Kidney tubule cell (primary cell): ENCODE results near the gene MIEF2.
"Not testable (repeated sequence)": the region's sequence is repeated elsewhere in the genome, so short reads cannot be mapped to it uniquely, and the experiment has no call there.

ENCODE experiments used
- DNase-seq: peaks from one replicate; pipeline ENCODE4 v3.0.0-alpha.2; 2018; ENCODE audit warnings: low spot score

Gene MIEF2

DNA sequence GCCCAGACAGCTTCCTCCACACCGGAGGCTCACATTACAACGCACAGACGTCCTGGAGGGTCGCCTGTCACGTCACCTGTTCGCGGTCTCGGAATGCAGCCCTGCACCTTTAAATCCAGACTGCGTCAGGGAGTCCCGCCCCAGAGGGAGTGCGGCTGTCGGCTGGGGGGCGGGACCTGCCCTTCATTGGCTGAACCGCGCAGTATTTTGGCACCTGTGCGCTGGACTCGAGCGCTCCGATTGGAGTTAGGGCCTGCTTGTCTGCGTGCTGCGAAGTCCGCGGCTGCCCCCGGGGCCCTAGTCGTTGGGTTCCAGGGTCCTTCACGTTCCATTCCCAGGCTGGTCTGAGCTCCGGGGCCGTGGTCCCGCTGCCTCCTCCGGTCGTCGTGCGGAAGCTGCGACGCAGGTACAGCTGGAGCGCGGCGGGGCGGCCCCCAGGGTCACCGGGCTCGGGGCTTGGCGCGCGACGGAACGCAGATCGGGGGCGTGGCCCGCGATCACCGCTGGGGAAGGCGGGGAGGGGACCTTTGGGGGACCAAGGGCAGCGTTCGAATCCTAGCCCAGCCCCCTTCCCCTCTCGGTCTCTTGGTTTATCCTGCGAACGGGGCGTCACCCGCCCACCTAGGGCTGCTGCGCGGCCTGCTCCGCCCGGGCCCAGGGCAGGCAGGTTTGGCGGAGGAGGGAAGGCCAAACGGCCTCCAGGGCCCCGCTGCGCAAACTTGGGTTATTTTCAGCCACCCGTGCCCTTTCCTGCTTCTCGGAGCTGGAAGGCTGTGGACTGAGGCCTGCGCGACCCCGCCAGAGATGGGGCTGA lies at the start of gene MIEF2:
TSS of gene MIEF2 (plus strand) at position 331 of the 814 bp plus-strand sequence. CDS start 2,059 bp downstream, outside the sequence.
- DNase-seq = peak; percentile 97

DNA sequence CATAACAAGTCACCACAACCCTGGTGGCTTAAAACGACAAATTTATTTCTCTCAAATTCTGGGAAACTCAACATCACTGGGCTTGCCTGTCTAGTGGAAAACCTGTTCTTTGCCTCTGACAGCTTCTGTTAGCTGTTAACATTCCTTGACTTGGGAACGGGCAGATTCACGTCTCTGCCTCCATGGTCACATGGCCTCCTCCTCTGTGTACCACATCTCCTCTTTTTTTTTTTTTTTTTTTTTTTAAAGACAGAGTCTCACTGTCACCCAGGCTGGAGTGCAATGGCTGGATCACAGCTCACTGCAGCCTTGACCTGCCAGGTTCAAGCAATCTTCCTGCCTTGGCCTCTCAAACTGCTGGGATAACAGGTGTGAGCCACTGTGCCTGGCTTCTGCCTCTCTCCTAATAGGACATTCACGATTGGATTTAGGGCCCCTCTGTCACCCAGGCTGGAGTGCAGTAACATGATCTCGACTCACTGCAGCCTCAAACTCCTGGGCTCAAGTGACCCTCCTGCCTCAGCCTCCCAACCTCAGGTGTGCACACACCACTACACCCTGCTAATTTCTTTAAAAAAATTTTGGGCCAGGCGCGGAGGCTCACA lies 46.7 kb upstream of the MIEF2 start:
- DNase-seq = no peak

DNA sequence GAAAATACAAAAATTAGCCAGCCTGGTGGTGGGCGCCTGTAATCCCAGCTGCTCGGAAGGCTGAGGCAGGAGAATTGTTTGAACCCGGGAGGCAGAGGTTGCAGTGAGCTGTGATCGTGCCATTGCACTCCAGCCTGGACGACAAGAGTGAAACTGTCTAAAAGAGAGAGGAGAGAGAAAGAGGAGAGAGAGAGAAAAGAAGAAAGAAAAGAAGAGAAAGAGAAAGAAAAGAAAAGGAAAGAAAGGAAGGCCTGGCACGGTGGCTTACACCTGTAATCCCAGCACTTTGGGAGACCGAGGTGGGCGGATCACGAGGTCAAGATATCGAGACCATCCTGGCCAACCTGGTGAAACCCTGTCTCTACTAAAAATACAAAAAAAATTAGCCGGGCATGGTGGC lies 43.6 kb upstream of the MIEF2 start:
- DNase-seq = not testable (repeated sequence)

DNA sequence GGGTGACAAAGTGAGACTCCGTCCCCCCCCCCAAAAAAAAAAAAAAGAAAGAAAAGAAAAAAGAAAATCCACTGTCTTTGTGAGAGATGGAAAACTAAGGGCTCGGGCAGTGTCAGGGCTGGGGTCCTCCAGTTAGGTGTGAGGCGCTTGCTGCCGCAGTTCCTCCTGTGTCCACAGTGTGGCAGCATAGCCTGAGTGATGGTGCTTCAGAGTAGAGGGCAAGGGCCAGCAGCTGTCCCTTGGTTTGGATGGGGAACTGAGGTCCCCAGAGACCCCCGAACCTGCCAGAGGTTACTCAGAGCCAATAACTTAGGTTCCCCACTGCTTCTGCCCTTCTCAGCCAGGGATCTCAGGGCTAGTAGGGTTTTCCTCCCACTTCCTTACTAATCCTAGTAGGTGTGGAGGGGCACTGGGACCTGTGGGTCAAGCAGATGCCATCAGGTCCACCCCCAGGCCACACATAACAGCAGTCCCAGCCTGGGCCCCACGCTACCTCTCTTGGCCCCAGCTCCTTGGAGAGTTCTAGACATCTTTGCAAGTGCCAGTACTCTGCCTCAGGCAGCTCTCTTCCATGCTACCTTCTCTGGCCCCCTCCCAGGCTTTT lies 42.9 kb upstream of the MIEF2 start:
- peak; percentile 63 for DNase-seq

GRCh38 chr17:18218756-18219415 lies 41.6 kb upstream of the MIEF2 start:
- no peak for DNase-seq

- no peak for DNase-seq
Observed at GRCh38 chr17:18224053-18224386, 36.4 kb upstream of the MIEF2 start.

DNA sequence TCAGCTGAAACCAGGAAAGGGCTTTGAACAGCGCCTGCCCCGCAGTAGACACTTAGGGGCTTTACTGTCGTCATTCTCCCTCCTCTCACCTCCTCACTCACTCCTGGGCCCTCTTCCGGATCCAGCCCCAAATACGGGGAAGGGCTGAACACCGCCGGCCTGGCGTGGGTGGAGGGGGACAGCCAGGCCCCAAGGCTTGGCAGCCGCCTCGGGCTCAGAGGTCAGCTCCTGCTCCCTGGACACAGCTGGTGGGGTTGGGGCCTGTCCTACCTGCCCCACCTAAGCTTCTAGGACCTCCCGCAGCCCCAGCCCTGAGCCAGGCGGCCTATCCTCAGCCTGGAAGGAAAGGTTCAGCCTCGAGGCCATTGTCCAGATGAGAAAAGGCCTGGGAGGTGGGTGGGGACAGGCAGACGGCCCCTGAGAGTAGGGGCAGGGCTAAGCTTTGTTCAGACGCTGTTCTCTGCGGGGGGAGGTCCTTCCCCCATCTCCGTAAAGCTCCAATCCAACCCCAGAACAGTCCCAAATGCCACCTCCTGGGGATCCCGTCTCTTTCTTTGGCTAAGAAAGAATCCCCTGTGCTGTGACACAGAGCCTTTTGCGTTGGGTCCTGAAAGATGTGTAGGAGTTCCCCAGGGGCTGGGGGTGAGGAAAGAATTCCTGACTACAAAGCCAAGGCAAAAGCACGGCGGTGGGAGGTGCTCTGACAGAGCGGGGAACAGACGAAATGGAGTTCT lies 35.9 kb upstream of the MIEF2 start:
- DNase-seq = no peak

GRCh38 chr17:18225121-18225641 lies 35.3 kb upstream of the MIEF2 start, which contains the start of gene LLGL1:
TSS of gene LLGL1 (plus strand) at chr17:18225635. CDS start at chr17:18225683, 48 bp downstream.
- DNase-seq = peak; percentile 94

- peak; percentile 19 for DNase-seq
Observed at GRCh38 chr17:18225642-18226283, 34.7 kb upstream of the MIEF2 start.

DNA sequence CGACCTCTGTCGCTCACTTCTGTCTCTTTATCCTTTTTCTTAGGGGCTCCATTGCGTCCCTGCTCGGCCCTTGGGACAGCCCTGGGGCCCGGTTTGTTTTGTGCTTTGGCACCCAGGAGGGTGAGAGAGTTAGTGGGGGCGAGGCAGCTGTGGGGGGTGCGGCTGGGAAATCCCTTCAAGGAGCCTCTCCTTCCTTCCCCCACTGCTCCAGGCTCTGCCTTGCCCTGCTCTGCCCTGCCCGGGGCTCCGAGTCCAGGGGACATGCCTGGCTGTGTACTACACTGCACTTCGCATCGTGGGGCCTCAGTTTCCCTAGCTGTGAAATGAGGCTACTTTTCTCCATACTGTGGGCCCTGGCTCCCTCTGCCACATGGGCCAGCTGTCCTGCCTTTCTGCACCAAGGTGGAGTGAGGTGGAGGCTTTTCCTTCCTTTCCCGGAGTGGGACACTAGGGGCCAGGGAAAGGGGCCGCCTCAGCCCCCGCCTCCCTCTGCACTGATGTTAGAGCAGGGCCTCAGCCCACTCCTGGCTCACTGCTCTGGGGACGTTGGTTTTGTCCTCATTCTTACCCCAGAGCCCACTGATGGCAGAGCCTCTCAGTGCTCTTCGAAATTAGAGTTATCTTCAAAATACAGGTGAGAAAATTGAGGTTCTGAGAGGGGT lies 34.0 kb upstream of the MIEF2 start:
- no peak for DNase-seq

DNA sequence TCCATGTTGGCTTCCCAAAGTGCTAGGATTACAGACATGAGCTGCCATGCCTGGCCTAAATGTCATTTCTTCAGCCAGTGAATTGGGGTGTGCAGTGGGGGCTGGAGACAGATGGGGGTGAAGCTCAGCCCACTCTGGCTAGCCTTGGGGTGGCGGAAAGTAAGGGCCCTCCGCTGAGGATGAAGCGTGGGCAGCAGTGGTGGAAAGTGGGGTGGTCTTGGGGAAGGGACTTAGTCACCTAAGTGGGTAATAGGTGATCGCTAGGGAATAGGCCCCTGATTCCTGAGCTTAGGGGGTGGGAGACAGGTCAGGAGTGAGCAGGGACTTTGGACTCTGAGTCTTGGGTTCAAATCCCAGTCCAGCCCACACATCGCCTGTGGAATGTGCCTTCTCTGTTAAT lies 32.8 kb upstream of the MIEF2 start:
- DNase-seq = no peak

DNA sequence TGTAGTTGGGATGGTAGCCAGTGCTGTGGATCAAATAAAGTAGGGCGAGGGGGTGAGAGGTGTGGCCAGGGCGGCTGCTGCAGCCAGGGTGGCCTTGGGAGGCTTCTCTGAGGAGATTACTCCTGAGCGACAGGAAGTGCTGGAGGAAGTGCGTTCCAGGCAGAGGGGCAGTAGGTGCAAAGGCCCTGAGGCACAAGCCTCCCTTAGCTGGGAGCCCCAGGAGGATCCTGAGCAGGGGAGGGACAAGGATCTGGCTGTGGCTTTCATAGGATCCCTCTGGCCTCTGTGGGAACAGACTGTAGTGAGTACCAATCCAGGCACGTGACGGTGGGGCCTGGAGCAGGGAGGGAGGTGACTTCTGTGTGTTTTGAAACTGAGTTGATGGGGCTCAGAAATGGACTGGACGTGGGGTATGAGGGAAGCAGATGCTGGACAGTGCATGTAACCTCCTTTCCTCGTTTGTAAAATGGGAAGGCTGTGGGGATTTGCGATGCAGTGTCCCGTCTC lies 32.2 kb upstream of the MIEF2 start:
- no peak for DNase-seq

GRCh38 chr17:18229254-18229653 lies 31.2 kb upstream of the MIEF2 start:
- DNase-seq = no peak

DNA sequence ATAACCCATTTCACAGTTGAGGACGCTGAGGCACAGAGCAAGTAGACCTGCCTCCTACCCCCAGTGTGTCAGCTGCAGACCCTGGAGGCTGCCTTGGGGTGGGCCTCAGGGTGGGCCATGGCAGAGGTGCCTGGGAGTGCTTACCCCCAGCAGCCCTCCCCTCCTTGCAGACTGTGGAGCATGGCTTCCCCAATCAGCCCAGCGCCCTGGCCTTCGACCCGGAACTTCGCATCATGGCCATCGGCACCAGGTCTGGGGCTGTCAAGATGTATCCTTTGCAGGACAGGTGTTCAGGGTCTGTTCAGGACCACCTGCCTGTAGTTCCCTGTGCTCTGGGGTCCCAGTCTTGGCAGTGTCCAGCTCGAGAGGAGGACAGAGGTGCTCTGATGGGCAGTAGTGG lies 30.7 kb upstream of the MIEF2 start:
- DNase-seq = no peak

GRCh38 chr17:18230288-18231141 lies 29.9 kb upstream of the MIEF2 start:
- DNase-seq = no peak

DNA sequence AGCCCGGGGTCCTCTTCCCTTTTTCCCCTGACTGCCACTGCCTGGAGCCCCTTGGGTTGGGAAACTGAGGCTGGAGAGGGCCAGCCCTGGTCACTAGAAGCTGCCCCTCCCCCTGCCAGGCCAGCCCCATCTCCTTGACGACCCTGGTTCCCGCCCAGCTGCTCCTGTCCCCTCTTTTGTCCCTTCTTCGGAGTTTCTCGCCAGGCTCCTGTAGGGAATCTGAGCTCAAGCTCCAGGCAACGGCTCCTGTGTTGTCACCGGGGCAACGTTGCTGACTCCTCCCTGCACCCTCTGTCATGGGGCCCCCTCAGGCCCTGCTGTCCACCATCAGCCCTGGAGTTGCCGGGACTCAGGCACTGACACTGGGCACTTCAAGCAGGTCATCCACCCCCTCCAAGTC lies 29.3 kb upstream of the MIEF2 start:
- DNase-seq = no peak

GRCh38 chr17:18233803-18234518 lies 26.5 kb upstream of the MIEF2 start:
- no peak for DNase-seq

DNA sequence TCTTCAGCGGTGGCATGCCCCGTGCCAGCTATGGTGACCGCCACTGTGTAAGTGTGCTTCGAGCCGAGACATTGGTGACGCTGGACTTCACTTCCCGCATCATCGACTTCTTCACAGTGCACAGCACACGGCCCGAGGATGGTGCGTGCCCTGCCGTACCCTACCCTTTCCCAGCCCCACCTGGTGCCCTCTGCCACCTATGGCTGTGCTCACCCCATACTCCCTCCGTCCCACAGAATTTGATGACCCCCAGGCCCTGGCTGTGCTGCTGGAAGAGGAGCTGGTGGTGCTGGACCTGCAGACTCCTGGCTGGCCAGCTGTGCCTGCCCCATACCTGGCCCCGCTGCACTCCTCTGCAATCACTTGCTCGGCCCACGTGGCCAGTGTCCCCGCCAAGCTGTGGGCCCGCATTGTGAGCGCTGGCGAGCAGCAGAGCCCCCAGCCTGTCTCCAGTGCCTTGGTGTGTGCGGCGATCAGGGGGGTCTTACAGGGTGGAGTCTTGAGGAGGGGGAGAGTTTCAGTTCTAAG lies 25.5 kb upstream of the MIEF2 start:
- no peak for DNase-seq
